Measurements from ENCODE around the gene GJC1. TPM values are rescaled to one million over a fixed set of nuclear protein-coding genes. Genes with fewer than 3 reads are reported as not detected.

GJC1 gene
- total and polyA plus RNA-seq, 2 donors (not counting 3 experiments of a cell fraction or from before 2014, with no cell fraction given), result 13.8 to 39.7 TPM

GRCh38 chr17:44863061-44863918 is 33.2 kb upstream of the GJC1 start:
- H3K27me3 ChIP-seq (ENCODE audit: control insufficient read depth in 2 of 2, insufficient read depth in 2 of 2, low read length in 2 of 2), result no peaks in the 10 kb centered on the region
- no TSS peak for BruUV-seq (replicated peaks)
- H3K4me3 ChIP-seq (replicated peaks in 1 of 3; ENCODE audit: insufficient read depth in 1 of 3, low read depth in 1 of 3, low read length in 3 of 3), result no peak overlapping the region
- intact Hi-C loops (cut with micrococcal nuclease) (no loop called here), dilution Hi-C loops (cut with MboI; ENCODE audit: extremely low pct_ligation_motif_present, low sequenced_read_pairs) (loop anchor here (25.0 kb wide), 1 partner anchor 101 kb away; the partner anchor contains the start of gene ADAM11)
- H3K36me3 ChIP-seq (ENCODE audit: control insufficient read depth in 2 of 2, extremely low read depth in 1 of 2, insufficient read depth in 2 of 2, low read length in 2 of 2), result peaks cover 21 to 36% of the 10 kb centered on the region in 2 experiments
- FAIRE-seq, result peak; percentile 64
- H3K9ac ChIP-seq (replicated peaks; ENCODE audit: extremely low read depth, insufficient read depth, low read length), result no peak overlapping the region
- DNase-seq (ENCODE audit: low read depth, low spot score), result peak; percentile 86
- H3K9me1 ChIP-seq (replicated peaks; ENCODE audit: control insufficient read depth, extremely low read depth, insufficient read depth, low read length), result no peaks in the 10 kb centered on the region
- TF ChIP-seq EZH2 (IDR thresholded peaks at IDR 0.05; ENCODE audit: borderline replicate concordance, low read depth, low read length, severe bottlenecking), result no peak
- no peak for TF ChIP-seq CTCF (IDR thresholded peaks at IDR 0.05; ENCODE audit: extremely low read depth in 1 of 2, insufficient read depth in 1 of 2, low read depth in 1 of 2, low read length in 2 of 2)
- TF ChIP-seq POLR2AphosphoS5 (IDR thresholded peaks at IDR 0.05; ENCODE audit: insufficient read depth, low read depth, low read length), result no peak
- no peak for TF ChIP-seq MAX (IDR thresholded peaks at IDR 0.05; ENCODE audit: insufficient read depth, insufficient read length)
- TF ChIP-seq JUN (IDR thresholded peaks at IDR 0.05; ENCODE audit: borderline replicate concordance, insufficient read depth, insufficient read length, low read depth), result peak; percentile 52
- no peak for TF ChIP-seq FOS (IDR thresholded peaks at IDR 0.05; ENCODE audit: borderline replicate concordance, insufficient read depth, low read length)
- TF ChIP-seq GATA2 (IDR thresholded peaks at IDR 0.05; ENCODE audit: insufficient read depth, insufficient read length, low read depth, low read length), result peak; percentile 21
- TF ChIP-seq POLR2A (IDR thresholded peaks at IDR 0.05; ENCODE audit: low read depth, low read length), result no peak
- peaks cover 14% of the 10 kb centered on the region for H3K4me1 ChIP-seq (ENCODE audit: control insufficient read depth, extremely low read depth, insufficient read depth, low read length)
- CTCF ChIA-PET, result interaction anchor here (1.0 to 16.1 kb wide), 10 partner anchors 10 to 126 kb away, joined by 3 to 368 read pairs (median 4); no protein-coding TSS in a partner anchor
- no peaks in the 10 kb centered on the region for H3K9me3 ChIP-seq (replicated peaks; ENCODE audit: control insufficient read depth, insufficient read depth, low read length)
- no peak overlapping the region for H3K4me2 ChIP-seq (ENCODE audit: insufficient read depth, low read length)
- H2AFZ ChIP-seq (ENCODE audit: low read depth, low read length), result no peak overlapping the region
- POLR2A ChIA-PET, result interaction anchor here (0.7 kb wide), 1 partner anchor 9 kb away, joined by 4 read pairs; no protein-coding TSS in a partner anchor
- no peaks in the 10 kb centered on the region for H4K20me1 ChIP-seq (replicated peaks; ENCODE audit: control insufficient read depth, extremely low read depth, insufficient read depth, low read length)
- peak overlapping the region; percentile 15 for H3K27ac ChIP-seq (ENCODE audit: insufficient read depth, low read depth, low read length)
- no peaks in the 10 kb centered on the region for H3K79me2 ChIP-seq (ENCODE audit: control insufficient read depth, insufficient read depth, low read length)
